Ovary (tissue), 9 donors: ENCODE results near the gene EXOC6B. TPM values are rescaled to one million over a fixed set of nuclear protein-coding genes. Genes with fewer than 3 reads are reported as not detected.

Experiments
- DNase-seq, 5 donors: peaks; one replicate each; pipeline ENCODE4 v3.0.0-alpha.2; 2019 to 2020
- H3K27ac ChIP-seq, 2 donors: fragments of 200-600 bp; one replicate each; pipeline versions ENCODE4 v1.5.1 to v1.8.0; 2019 to 2022
- H3K27me3 ChIP-seq: fragments of 200-600 bp; one replicate; pipeline ENCODE4 v1.8.0; 2022
- H3K36me3 ChIP-seq: fragments of 200-600 bp; sonication (generic); one replicate; pipeline ENCODE4 v1.5.1; 2019
- H3K4me1 ChIP-seq: one replicate; pipeline ENCODE4 v1.8.1; 2013; ENCODE audit warnings: mild to moderate bottlenecking, moderate library complexity; ENCODE audit not compliant: insufficient read depth
- H3K4me3 ChIP-seq: fragments of 200-600 bp; sonication (generic); one replicate; pipeline ENCODE4 v1.5.1; 2017
- H3K9me3 ChIP-seq, 2 donors: fragments of 200-600 bp in 1 of 2; sonication (generic) in 1 of 2; one replicate each; pipeline versions ENCODE4 v1.5.1 to v1.8.1; 2013 to 2019; ENCODE audit warnings: mild to moderate bottlenecking in 1 of 2, moderate library complexity in 1 of 2
- CTCF ChIP-seq, 3 donors: fragments of 450-650 bp in 2 of 3; fragments of 200-600 bp in 1 of 3; IDR thresholded peaks; one replicate each; pipeline versions ENCODE4 v1.5.1 to v1.8.0; 2016 to 2022; ENCODE audit warnings: antibody characterized with exemption in 3 of 3, mild to moderate bottlenecking in 1 of 3
- EP300 ChIP-seq: sonication (generic); formaldehyde crosslinking; IDR thresholded peaks from one replicate; pipeline ENCODE4 v1.6.1; 2017; ENCODE audit warnings: antibody characterized with exemption
- POLR2A ChIP-seq: fragments of 450-650 bp; IDR thresholded peaks from one replicate; pipeline ENCODE4 v1.6.1; 2017; ENCODE audit warnings: antibody characterized with exemption, mild to moderate bottlenecking, moderate library complexity
- WGBS, 3 donors: extraction: QIAGEN DNeasy Blood & Tissue Kit in 1 of 3; methylation state at CpG; one replicate each; pipeline versions ENCODE4 v1.1.5 to v1.1.7; 2013 to 2017; 5-methylcytosine and 5-hydroxymethylcytosine counted together
- intact Hi-C, 4 donors: fragments of 100-400 bp; cut with DNase I; formaldehyde crosslinking; loops; one replicate each; pipeline versions ENCODE4 v1.11.0 to v1.15.1; 2022 to 2023
- polyA plus RNA-seq, 2 donors: library from polyadenylated mRNA; stranded (reverse); fragments of 200-250 nt in 1 of 2; fragments of 350-450 nt in 1 of 2; fragmentation: Illumina TruSeq in 1 of 2; extraction: RNeasy Lipid Tissue Mini Kit (QIAGEN cat#74804) in 1 of 2; gene quantifications; one replicate each; pipeline ENCODE4 v1.2.3, GENCODE V29; 2013 to 2014
- total RNA-seq, 7 donors: library from RNA; depleted of rRNA in 2 of 7; stranded (reverse); fragments of >200 nt in 2 of 7; fragmentation: NEBNext Ultra II Directional in 3 of 7; extraction: Animal tissue kit (Norgen Biotek cat#: 25700) in 3 of 7; gene quantifications; one replicate each; pipeline versions ENCODE4 v1.1.0 to v1.2.4, GENCODE V29; 2016 to 2023
- donor health status: DM: no; HTN: no; CAD: no; lungs with moderate emphysema.
- donor health status: DM: no; HTN: no; CAD: no.
- donor health status: Bipolar disorder and iron deficiency.
- donor health status: DM: yes; HTN: yes; CAD: no.
- donor health status: DM: no; HTN: no; CAD: no.
- donor health status: DM: yes; HTN: yes; CAD: no.

EXOC6B gene
- total and polyA plus RNA-seq, 9 donors: 11.9 to 84.9 (median 57.8) TPM

- H3K27ac ChIP-seq: no peak overlapping the region
- no peak overlapping the region for H3K4me3 ChIP-seq
- 91 to 95% (median 92%) methylated on average over 8 of the region's 8 CpGs for WGBS, 3 donors
- no peaks in the 10 kb centered on the region for H3K9me3 ChIP-seq
- TF ChIP-seq POLR2A (no peak), CTCF (IDR thresholded peaks at IDR 0.05) (no peak)
- H3K4me1 ChIP-seq: peaks cover 3% of the 10 kb centered on the region
- no peaks in the 10 kb centered on the region for H3K36me3 ChIP-seq
- peak in 3 of 5 donors; percentile 9 to 26 (median 12) for DNase-seq
- no peaks in the 10 kb centered on the region for H3K27me3 ChIP-seq
- intact Hi-C loops: no loop called here
These were observed 686.4 kb downstream of the EXOC6B start for GRCh38 chr2:72139471-72139873.

- Histone ChIP-seq H3K27ac (no peak overlapping the region), H3K27me3 (no peaks in the 10 kb centered on the region), H3K4me3 (no peak overlapping the region), H3K36me3 (no peaks in the 10 kb centered on the region), H3K9me3 (no peaks in the 10 kb centered on the region), H3K4me1 (peaks cover 3% of the 10 kb centered on the region)
- TF ChIP-seq POLR2A (no peak), EP300 (no peak), CTCF (IDR thresholded peaks at IDR 0.05) (no peak)
- intact Hi-C loops: no loop called here
- 72 to 89% (median 77%) methylated on average over 14 of the region's 14 CpGs for WGBS, 3 donors
- peak in 3 of 5 donors; percentile 6 to 28 (median 12) for DNase-seq
These were observed 686.9 kb downstream of the EXOC6B start for GRCh38 chr2:72138921-72139381.

- Histone ChIP-seq H3K27me3 (no peaks in the 10 kb centered on the region), H3K9me3 (no peaks in the 10 kb centered on the region), H3K36me3 (no peaks in the 10 kb centered on the region), H3K27ac (no peak overlapping the region), H3K4me1 (peaks cover 1% of the 10 kb centered on the region), H3K4me3 (no peak overlapping the region)
- DNase-seq: peak in 4 of 5 donors; percentile 7 to 29 (median 13)
- WGBS, 3 donors: 67 to 77% (median 72%) methylated on average over 24 of the region's 24 CpGs
- TF ChIP-seq POLR2A: no peak
- no peak for TF ChIP-seq CTCF (IDR thresholded peaks at IDR 0.05)
- intact Hi-C loops: no loop called here
These were observed 687.6 kb downstream of the EXOC6B start for GRCh38 chr2:72138011-72138881.

- Histone ChIP-seq H3K27ac (no peak overlapping the region), H3K27me3 (no peaks in the 10 kb centered on the region)
- intact Hi-C loops: no loop called here
These were observed 688.3 kb downstream of the EXOC6B start for GRCh38 chr2:72137498-72138010.

More at GRCh38 chr2:72137498-72138010, 688.3 kb downstream of the EXOC6B start:
- peaks cover 1% of the 10 kb centered on the region for H3K4me1 ChIP-seq
- no peak for TF ChIP-seq POLR2A
- no peak for TF ChIP-seq EP300
- peak; percentile 17 for TF ChIP-seq CTCF (IDR thresholded peaks at IDR 0.05)
- no peak overlapping the region for H3K4me3 ChIP-seq
- no peaks in the 10 kb centered on the region for H3K9me3 ChIP-seq
- 36 to 48% (median 47%) methylated on average over 9 to 10 of the region's 10 CpGs for WGBS, 3 donors
- peak in 3 of 5 donors; percentile 11 to 56 (median 44) for DNase-seq
- no peaks in the 10 kb centered on the region for H3K36me3 ChIP-seq
